Measurements from ENCODE around the gene SPARC.

- no peak for TF ChIP-seq POLR2A (IDR thresholded peaks at IDR 0.05)
- TF ChIP-seq CTCF (IDR thresholded peaks at IDR 0.05) = peak in 1 of 4 experiments; percentile 10
- no peak for TF ChIP-seq POLR2AphosphoS5 (IDR thresholded peaks at IDR 0.05)
Observed at GRCh38 chr5:151682751-151683331, 3.9 kb downstream of the SPARC start.
